Hematopoietic multipotent progenitor cell treated with erythropoietin and hydrocortisone succinate and interleukin-3 and kit ligand, for 15 days (in vitro differentiated cells): ENCODE measurements around the gene KPTN.

ENCODE experiments used
- DNase-seq: peaks from one replicate; pipeline ENCODE4 v3.0.0-alpha.2; 2015; ENCODE audit warnings: low spot score

The KPTN gene

DNA sequence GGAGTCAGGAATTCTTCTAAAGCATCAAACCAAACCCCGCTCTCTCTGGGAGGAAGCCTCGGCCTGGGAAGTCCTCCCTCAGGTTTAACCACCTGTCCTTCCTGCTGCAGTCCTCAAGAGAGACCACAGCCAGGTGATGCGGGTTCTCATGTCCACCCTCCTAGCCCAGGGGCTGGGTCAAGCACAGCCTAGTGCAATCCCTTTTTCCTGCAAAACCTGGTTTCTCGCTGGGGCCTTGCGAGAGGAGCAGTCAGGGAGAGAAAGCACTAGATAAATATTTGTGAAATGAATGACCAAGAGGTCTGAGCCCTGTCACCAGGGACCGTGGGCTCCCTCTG lies 14.7 kb downstream of the KPTN start:
- no peak for DNase-seq

DNA sequence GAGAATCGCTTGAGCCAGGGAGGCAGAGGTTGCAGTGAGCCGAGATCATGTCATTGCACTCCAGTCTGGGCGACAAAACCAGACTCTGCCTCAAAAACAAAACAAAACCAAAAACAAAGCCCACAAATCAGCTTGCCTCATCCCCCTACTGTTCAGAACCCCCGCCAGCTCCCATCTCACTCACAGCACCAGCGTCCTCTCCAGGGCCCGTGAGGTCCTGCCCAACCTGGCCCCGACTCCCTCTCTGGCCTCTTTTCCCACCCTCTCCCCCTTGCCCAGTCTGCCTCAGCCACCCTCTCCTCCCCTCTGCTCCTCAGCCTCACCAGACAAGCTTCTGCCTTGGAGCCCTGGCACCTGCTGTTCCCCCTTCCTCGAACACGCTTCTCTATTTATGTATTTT lies 16.1 kb downstream of the KPTN start:
- no peak for DNase-seq

DNA sequence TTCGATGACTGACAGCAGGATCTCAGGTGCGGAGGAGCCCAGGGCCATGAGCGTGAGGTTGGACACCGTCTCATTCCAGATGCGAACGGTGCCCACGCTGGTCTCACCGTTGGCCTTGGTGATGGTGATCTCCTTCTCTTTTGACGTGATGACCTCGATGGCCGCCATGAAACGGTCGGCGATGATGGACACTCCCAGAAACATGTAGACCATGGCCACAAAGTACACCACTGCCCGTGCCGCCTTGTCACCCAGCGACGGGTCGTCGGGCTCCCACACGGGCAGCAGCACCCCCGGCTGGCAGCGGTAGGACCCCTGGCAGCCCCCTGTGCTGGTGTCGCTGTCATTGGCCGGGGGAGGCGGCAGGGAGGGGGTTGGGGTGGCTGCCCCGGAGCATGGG lies 18.1 kb downstream of the KPTN start:
- no peak for DNase-seq

DNA sequence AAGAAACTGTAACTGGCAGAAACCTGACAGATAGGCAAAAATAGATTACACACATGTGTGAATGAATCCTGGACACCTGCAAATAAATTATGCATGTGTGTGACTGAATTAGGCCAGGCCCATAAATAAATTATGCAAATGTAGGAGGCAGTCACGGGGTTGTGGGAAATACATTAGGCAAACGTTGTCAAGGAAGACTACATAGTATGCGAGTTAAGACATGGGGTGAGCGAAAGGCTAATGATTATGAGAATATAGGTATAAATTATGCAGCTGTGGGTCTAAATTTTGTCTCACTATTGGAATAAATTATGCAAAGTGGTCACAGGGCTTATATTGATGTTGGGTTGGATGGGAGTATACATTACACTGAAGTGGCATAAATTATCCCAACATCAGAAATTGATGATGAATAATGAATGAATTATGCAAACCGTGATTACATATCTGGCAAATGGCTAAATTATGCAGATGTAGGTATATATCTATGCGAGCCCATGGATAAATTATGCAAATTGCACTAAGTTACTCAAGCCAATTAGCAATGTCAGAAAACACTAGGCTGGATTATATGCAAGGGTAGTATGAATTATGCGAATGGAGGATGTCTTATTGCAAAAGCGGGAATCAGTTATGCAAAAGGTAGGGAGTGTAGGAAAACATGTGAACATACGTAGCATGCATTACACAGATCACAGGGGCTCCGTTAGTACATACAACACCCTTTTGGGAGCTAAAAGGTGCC lies 19.2 kb downstream of the KPTN start:
- DNase-seq = no peak

DNA sequence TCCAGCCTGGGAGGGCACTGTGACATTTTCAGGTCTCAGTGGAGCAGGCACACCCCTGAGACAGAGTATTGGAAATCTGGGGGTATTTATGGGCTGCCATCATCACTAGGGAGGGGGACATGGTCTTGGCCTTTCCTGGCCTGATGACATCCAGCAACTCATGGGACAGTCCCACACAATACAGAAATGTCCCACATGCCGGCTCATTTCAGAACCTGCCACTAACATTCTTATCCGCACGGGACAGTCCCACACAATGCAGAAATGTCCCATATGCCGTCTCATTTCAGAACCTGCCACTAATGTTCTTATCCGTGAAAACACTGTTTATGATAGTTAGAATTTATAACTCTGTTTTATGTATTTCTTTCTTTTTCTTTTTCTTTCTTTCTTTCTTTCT lies 22.1 kb downstream of the KPTN start:
- no peak for DNase-seq

DNA sequence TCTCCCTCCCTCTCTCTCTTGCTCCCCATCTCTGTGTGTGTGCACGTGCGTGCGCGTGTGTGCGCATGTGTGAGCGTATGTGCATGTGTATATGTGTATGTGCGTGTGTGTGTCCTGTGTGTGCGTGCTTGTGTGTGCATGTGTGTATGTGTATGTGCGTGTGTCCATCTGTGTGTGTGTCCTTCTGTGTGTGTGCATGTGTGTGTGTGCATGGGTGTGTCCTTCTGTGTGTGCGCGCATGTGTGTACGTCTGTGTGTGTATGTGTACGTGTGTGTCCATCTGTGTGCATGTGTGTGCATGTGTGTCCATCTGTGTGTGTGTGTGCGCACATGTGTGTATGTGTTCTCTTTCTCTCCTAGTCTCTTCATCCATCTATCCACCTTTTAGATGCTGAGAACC lies 24.5 kb downstream of the KPTN start:
- DNase-seq = no peak

DNA sequence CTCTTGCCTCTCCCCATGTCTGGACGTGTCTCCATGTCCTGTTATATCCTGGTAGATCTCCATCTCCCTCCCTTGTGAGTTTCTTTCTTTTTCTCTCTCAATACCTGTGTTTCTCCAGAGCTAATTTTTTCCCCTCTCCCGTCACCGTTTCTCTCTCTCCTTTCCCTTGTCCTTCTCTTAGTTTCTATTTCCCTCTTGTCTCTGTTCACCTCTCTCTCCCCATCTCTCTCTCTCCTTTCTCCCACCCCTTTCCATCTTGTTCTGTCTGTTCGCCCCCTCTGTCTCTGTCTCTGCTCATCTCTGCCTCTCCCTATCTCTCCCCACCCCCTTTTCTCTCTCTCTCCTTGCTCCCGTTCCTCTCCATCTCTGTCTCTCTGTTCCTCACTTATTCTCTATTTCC lies 25.3 kb downstream of the KPTN start:
- DNase-seq = no peak

DNA sequence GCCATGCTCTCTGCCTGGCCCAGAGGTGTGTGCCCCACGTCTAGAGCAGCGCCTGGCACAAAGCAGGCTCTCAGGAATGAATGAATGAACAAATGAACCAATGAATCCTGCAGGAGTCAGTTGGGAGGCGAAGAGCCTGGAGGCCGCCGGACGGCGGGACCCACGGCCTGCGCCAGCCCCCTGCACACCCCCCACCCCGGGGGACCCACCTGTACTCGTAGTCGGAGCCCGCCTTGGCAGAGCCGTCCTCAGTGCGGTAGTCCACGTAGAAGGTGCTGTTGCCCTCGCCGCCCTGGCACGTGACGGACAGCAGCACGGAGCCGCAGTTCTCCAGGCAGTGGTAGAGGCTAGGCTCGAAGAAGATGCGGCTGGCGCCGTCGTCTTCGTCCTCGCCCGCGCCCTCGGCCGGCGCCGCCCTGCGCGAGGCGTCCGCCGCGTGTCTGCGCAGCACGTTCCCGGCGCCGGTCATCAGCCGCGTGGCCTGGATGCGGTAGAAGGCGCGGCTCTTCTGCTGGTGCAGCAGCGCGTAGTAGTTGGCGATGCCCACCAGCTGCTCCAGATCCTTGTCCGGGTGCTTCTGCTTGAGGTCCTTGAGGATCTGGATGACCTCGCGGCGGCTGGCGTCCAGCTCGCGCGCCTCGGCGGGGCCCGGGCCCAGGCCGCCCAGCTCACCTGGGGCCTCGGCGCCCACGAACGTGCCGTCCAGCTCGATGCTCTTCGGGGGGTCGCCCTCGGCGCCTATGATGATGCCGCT lies 27.1 kb downstream of the KPTN start:
- DNase-seq = no peak

DNA sequence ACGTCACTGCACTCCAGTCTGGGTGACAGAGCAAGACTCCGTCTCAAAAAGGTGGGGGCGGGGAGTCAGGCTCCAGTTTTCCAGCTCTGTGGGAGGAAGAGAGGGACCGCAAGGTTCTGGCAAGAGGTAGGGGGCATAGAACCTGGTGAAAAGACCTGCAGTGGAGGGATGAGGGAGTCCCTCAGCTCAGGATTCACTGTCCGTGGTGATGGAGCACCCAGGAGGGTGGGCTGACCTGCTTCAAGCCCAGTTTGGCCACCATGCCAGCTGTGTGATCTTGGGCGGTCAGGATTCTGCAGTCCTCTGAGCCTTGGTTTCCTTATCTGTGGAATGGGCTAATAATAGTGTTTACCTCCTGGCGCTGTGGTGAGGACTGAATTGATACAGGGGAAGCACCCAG lies 33.5 kb downstream of the KPTN start:
- DNase-seq = no peak

DNA sequence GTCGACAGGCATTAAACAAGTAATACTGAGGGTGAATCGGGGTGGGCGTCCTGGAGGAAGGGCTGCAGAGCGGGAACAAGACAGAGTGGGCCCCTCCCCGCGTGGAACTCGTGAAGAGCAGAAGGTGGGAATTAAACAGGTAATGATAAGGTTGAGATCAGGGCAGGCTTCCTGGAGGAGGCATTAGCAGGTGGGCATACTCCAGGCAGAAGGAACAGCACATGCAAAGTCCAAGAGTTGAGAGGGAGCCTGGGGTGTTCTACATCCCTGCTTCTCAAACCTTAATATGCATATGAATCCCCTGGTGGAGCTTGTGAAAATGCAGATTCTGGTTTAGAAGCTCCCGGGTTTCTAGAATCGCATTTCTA lies 35.7 kb downstream of the KPTN start:
- no peak for DNase-seq

DNA sequence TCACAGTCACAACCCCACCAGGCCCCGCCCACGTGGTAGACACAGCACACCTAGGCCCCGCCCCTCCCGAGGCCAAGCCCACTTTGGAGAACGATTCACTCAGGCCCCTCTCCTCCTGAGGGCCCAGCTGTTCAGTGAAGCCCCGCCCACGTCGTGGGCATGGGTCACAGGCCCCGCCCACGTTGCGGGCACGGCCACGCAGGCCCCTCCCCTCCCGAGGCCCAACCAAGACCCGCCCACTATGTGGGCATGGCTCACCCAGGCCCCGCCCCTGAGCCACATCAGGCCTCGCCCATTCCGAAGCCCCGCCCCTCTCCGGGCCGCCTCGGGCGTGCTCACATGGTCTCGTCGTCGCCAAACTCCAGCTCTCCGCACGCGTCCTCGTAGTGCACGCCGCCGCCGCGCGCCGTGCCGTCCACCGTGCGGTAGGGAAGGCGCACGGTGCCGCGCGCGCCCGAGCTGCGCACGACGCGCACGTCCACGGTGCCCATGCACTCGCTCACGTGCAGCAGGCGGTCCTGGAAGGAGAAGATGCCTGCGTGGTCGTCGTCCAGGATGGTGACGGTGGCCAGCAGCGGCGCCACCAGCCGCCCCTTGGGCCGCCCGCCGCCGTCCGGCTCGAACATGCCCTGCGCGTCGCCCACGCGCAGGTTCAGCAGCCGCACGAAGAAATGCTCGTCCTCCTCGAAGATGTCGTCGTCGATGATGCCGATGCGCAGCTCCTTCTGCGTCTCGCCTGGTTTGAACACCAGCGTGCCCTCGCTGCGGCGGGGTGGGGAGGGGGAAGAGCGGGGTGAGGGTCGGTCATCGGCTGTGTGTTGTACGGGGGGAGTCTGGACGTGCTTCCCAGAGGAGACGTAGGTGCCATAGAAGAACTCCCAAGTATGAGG lies 36.3 kb downstream of the KPTN start:
- DNase-seq = peak; percentile 79

DNA sequence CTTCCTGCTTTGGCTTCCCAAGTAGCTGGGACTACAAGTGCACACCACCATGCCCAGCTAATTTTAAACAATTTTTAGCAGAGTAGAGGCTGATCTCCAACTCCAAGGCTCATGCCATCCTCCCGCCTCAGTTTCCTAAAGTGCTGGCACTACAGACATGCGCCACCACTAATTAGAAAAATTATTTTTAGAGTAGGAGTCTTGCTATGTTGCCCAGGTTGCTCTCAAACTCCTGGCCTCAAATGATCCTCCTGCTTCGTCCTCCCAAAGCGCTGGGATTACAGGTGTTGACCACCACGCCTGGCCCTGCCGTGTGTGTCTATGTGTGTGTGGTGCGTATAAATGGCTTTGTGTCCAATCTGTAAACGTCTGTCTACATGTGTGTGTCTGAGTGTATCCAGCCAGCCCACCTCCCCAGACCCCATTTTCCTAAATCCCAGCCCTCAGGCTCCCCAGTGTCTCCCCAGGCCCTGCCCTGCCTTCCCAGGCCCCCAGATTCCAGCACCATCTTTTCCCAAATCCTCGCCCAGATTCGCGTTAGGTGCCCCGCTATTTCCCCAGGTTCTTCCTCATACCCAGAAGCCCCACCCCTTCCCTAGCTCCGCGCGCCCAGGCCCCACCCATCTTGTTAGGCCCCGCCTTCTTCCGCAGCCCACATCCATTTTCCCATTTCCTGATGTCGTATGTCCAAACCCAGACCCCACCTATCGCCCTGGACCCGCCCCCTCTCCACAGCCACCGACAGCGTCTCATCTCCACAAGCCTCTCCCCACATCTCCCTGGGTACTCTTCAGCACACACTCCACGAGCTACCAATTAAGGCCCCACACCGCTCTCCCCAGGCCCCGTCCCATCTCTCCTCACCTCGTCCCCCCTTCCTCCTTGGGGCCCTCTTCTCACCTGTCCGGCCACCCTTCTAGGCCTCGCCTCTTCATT lies 37.2 kb downstream of the KPTN start:
- peak; percentile 47 for DNase-seq

DNA sequence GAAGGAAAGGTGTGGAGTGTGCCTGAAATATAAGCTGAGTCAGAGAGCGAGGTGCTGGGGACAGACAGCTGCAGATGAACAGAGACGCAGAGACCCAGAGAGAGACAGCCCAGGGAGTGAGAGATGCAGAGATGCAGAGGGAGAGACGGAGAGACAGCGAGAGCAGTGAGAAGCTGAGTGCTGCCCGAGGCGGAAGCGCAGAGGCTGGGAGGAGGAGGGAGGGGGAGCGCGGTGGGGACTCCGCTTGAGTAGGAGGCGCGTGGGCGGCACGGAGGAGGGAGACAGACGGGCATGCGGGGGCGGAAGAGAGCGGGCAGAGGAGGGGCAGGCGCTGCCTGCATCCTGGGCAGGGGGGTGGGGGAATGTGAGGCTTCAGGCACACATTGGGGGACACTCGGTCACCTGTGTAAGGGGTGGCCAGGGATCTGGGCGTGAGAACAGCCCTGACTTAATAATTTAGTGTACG lies 38.0 kb downstream of the KPTN start:
- DNase-seq = peak; percentile 32

DNA sequence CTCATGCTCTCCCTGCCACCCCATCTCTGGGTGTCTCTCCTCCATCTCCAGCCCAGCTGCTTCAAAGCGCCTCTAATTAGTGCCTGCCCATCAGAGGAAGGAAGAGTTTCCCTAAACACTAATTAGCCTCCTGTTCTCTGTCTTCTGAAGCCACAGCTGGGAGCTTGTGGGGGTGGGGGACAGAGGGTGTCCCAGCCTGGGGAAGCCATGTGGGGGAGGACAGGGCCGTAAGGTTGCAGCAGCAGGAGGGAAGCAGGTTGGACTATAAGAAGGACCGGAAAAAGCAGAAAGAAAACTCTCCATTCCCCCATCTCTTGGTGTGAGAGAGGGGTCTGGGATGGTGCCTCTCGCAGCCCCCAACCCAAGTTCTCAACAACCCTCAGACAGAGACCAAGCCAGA lies 38.5 kb downstream of the KPTN start:
- no peak for DNase-seq

DNA sequence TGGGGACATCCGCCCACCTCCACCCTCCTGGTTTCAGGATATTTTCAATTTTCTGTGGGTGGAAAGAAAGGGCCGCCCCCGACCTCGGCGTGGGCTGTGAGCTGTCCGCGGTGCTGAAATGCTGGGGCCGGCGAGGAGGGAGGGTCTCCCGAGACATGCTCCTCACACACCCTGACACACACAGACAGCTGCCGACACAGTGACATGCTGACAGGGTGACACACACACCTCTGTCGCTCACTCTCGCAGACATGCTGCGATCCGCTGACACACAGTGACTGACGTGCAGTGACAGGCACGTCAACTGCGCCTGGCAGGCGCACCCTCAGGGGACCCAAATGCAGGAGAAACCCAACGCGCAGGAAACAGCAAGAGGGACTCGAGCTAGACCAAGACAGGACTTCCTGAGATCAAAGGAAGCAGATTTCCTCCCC lies 39.6 kb downstream of the KPTN start:
- no peak for DNase-seq

DNA sequence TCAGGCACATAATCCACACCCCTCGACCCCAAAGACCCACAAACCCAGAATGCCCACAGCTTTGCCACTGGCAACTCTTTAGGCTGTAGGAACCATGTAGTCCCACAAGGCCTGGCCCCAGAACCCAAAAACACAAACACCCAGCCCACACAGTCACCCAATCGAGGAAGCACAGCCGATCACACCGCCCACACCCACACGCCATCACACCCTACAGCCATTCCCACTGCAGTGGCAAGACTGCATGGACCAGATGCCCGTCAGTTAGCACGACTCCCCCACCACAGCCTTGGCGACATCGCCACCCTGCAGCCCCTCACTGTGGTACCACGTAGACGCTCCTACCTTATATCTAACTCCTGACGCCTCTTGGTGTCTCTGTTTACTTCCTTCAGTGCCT lies 40.7 kb downstream of the KPTN start:
- no peak for DNase-seq

DNA sequence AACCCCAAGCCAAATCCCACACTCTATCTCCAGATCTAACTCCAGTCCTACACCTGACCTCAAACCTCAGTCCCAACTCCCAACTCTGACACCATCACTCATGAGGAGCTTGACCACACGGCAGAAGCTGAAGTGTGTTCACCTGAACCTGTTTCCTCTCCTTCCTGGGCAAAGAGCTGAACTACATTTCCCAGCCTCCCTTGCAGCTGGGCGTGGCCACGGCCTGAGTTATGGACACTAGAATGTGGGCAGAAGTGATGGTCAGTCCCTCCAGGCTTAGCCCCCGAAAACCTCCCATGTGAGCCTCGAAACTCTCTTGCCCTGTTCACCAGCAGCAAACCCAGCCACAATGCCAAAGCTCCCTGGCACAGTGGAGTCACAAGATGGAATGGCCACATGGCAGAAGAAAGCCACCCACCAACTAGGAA lies 45.2 kb downstream of the KPTN start:
- no peak for DNase-seq

DNA sequence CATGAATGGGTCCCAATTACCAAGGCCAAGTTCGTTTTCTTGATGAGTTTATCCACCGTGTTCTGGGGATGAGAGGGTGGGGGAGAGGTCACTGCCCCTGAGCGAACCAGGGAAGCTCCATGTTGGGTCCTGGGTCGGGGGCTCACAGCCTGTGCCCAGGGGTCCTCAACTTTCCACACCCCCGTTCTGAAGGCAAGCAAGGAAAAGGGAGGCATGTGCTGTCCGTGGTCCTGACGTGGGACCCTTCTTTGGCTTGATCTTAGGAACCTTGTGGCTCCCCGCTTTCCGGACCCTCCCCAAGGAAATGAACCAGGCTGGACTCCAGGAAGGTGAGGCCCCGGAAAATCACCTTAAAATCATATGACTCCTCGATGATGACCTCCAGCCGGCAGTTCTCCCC lies 46.5 kb downstream of the KPTN start:
- no peak for DNase-seq

DNA sequence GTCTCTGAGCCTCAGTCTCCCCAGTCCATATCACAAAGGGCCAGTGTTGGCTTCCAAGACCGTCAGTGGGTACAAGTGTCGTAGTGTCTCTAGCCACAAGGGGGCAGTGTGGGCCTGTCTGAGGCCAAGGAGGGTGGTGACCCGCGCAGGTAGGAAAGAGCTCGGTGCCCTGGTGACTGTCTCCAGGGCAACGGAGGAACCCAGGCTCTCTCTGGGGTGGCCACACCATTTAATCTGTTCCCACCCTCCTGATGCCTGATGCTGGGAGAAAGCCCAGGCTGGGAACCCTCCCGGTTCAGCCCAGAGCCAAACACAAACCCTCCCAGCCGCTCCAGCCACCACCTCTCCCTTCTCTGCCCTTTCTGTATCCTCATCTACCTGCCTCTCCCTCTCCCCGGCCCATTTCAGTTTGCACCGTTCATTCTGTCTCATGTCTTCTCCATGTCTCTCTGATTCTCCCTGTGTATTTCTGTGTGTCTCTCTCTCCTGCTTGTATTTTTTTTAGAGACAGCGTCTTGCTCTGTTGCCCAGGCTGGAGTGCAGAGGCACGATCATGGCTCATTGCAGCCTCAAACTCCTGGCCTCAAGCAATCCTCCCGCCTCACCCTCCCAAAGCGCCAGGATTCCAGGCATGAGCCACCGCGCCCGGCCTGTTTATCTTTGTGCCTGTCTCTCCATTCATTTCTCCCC lies 47.2 kb downstream of the KPTN start:
- peak; percentile 85 for DNase-seq

DNA sequence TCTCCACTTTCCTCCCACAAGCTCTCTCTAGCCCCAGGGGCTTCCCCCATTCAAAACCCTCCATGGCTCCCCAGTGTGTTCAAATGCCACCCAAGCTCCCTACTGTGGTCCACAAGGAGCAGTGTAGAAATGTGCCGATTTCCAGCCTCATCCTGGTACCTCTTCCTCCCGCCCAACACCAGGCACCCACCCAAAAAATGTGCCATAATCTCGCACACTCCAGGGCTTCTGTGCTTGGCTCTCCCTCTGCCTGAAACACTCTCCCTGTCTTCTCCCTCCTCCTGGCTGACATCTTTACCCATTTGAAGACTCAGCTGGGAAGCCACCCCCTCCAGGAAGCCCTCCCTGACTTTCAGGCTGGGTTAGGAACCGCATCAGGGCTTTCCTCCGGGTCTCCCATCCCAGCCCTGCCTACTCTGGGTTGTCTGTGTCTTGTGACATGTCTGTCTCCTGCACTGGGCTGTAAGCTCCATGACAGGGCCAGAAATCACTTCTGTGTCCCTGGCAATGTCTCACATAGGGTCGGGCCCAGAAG lies 48.1 kb downstream of the KPTN start:
- DNase-seq = no peak

DNA sequence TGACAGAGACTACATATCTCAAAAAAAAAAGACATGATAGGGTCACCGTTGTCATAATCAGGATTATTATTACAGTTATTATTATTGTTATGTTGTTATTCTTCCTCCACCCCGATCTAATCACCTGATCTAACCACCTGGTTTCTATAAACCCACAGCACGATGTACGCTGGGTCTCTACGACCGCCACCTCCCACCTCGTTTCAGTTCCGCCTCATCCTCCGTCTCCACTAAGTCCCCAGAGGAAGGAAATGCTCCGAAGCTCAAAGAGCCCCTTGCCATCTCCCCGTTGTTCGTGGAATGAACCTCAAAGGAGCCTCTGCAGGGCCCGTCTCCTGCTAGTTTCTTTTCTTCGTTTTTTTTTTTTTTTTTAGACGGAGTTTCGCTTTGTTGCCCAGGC lies 48.8 kb downstream of the KPTN start:
- DNase-seq = no peak
